GM12878 (cell line): ENCODE data around the gene ISM1. TPM values are rescaled to one million over a fixed set of nuclear protein-coding genes. Genes with fewer than 3 reads are reported as not detected.

Experiments used
- ATAC-seq: fragments of 200-7000 bp; cut with Tn5 transposase; 3 replicates; pipeline ENCODE4 v1.9.1; 2020; ENCODE audit warnings: mild to moderate bottlenecking, moderate library complexity
- BruUV-seq: library from RNA; stranded (reverse); fragments of 400-500 nt; replicated peaks from 2 replicates; lab custom pipeline; 2021; lab: Mats Ljungman, UMichigan
- CTCF ChIA-PET: fragments of 300-600 bp; sonication (Branson Sonifier 250); formaldehyde crosslinking; extraction: SDS; loops from one replicate; lab custom pipeline; 2021; ENCODE audit warnings: inconsistent platforms; lab: Yijun Ruan, JAX
- POLR2A ChIA-PET: fragments of 350-600 bp; formaldehyde crosslinking; extraction: SDS; loops from one replicate; lab custom pipeline; 2021; ENCODE audit warnings: inconsistent platforms; lab: Charles Lee
- RAD21 ChIA-PET: fragments of 300-600 bp; sonication (Branson Sonifier 250); formaldehyde crosslinking; loops from one replicate; lab custom pipeline; 2023; ENCODE audit warnings: antibody characterized with exemption; ENCODE audit not compliant: unreplicated experiment; lab: Charles Lee
- SMC1A ChIA-PET: fragments of 300-600 bp; sonication (Branson Sonifier 250); formaldehyde crosslinking; loops from one replicate; lab custom pipeline; 2023; ENCODE audit not compliant: unreplicated experiment, uncharacterized antibody; lab: Charles Lee
- DNase-seq: peaks from one replicate; pipeline ENCODE4 v3.0.0-alpha.2; 2011; ENCODE audit warnings: low read depth, low spot score
- FAIRE-seq: peaks from 3 replicates; lab custom pipeline; 2011; peaks lifted over from hg19 to GRCh38; lab: Jason Lieb, UNC
- H2AFZ ChIP-seq: 2 replicates; pipeline ENCODE4 v1.6.0; 2011; ENCODE audit warnings: low read depth, low read length, control low read depth; ENCODE audit not compliant: control insufficient read depth
- H3K27ac ChIP-seq: 2 replicates; pipeline ENCODE4 v1.5.1; 2011; ENCODE audit warnings: control low read depth; ENCODE audit not compliant: control insufficient read depth, insufficient read depth
- H3K27me3 ChIP-seq, 2 experiments: replicated peaks in 1 of 2; 2 replicates each; pipeline versions ENCODE4 v1.6.0 to v1.6.1; 2011; ENCODE audit warnings: low read length in 1 of 2; ENCODE audit not compliant: control insufficient read depth in 2 of 2, insufficient read depth in 2 of 2
- H3K36me3 ChIP-seq, 2 experiments: 2 replicates each; pipeline ENCODE4 v1.5.1; 2011; ENCODE audit warnings: low read length in 1 of 2; ENCODE audit not compliant: control insufficient read depth in 2 of 2, insufficient read depth in 2 of 2
- H3K4me1 ChIP-seq: 2 replicates; pipeline ENCODE4 v1.6.1; 2011; ENCODE audit warnings: mild to moderate bottlenecking, low read length, moderate library complexity, mixed read lengths; ENCODE audit not compliant: control insufficient read depth, insufficient read depth
- H3K4me2 ChIP-seq: 2 replicates; pipeline ENCODE4 v1.6.0; 2011; ENCODE audit warnings: control low read depth; ENCODE audit not compliant: control insufficient read depth, insufficient read depth
- H3K4me3 ChIP-seq: fragments of 200-600 bp; sonication (generic); 2 replicates; pipeline ENCODE4 v1.5.1; 2016
- H3K79me2 ChIP-seq: 2 replicates; pipeline ENCODE4 v1.6.0; 2011; ENCODE audit warnings: low read length; ENCODE audit not compliant: control insufficient read depth, insufficient read depth
- H3K9ac ChIP-seq: 2 replicates; pipeline ENCODE4 v1.8.0; 2011; ENCODE audit warnings: low read length, control low read depth, mixed read lengths; ENCODE audit not compliant: control insufficient read depth, insufficient read depth
- H3K9me3 ChIP-seq: replicated peaks from 3 replicates; pipeline ENCODE4 v1.5.1; 2011; ENCODE audit warnings: mild to moderate bottlenecking, low read length; ENCODE audit not compliant: control insufficient read depth, insufficient read depth
- H4K20me1 ChIP-seq: 2 replicates; pipeline ENCODE4 v1.6.0; 2011; ENCODE audit not compliant: control insufficient read depth, insufficient read depth
- ASH2L ChIP-seq: fragments of 300-600, 200-600 bp; sonication (generic); IDR thresholded peaks from 2 replicates; pipeline ENCODE4 v1.6.1; 2017; ENCODE audit warnings: low read depth, mild to moderate bottlenecking, borderline replicate concordance
- BACH1 ChIP-seq: fragments of 450-650 bp; IDR thresholded peaks from 2 replicates; pipeline ENCODE4 v1.6.1; 2017; ENCODE audit warnings: mild to moderate bottlenecking, borderline replicate concordance
- FOXM1 ChIP-seq: IDR thresholded peaks from 2 replicates; pipeline ENCODE4 v1.6.1; 2012; ENCODE audit warnings: low read depth, mild to moderate bottlenecking, inconsistent platforms, low read length, moderate library complexity
- IKZF1 ChIP-seq: fragments of 450-650 bp; conservative IDR thresholded peaks from 2 replicates; pipeline ENCODE4 v1.6.1; 2017; ENCODE audit warnings: antibody characterized with exemption, mild to moderate bottlenecking
- IRF4 ChIP-seq: IDR thresholded peaks from 2 replicates; pipeline ENCODE4 v1.6.1; 2011; ENCODE audit warnings: low read depth, low read length
- KDM1A ChIP-seq: fragments of 200-600 bp; sonication (generic); IDR thresholded peaks from 2 replicates; pipeline ENCODE4 v1.6.1; 2016; ENCODE audit warnings: borderline replicate concordance
- NFIC ChIP-seq: IDR thresholded peaks from 2 replicates; pipeline ENCODE4 v1.6.1; 2012; ENCODE audit warnings: low read depth, mild to moderate bottlenecking, inconsistent platforms, low read length, moderate library complexity
- NR2C2 ChIP-seq: IDR thresholded peaks from 2 replicates; pipeline ENCODE4 v1.6.1; 2011; ENCODE audit warnings: borderline replicate concordance, low read depth; ENCODE audit not compliant: control insufficient read depth, insufficient read length
- RELA ChIP-seq: fragments of 450-650 bp; IDR thresholded peaks from 2 replicates; pipeline ENCODE4 v1.8.0; 2014; ENCODE audit warnings: borderline replicate concordance; ENCODE audit not compliant: partially characterized antibody
- RUNX3 ChIP-seq: IDR thresholded peaks from 2 replicates; pipeline ENCODE4 v1.6.1; 2012; ENCODE audit warnings: low read length, inconsistent platforms
- STAT3 ChIP-seq: IDR thresholded peaks from 2 replicates; pipeline ENCODE4 v1.6.1; 2011; ENCODE audit warnings: low read depth, low read length, improper control_type of control experiment
- WGBS: methylation state at CpG from one replicate; pipeline ENCODE4 v1.1.6; 2016; ENCODE audit warnings: low lambda C conversion rate; ENCODE audit not compliant: insufficient replicate concordance, insufficient coverage; ENCODE audit errors: missing lambda C conversion rate; 5-methylcytosine and 5-hydroxymethylcytosine counted together
- in situ Hi-C: fragments of 300-500 bp; cut with MboI; formaldehyde crosslinking; loops from 9 replicates; pipeline ENCODE4 v1.14.3; 2018; ENCODE audit warnings: mixed read lengths
- intact Hi-C: fragments of 100-400 bp; cut with micrococcal nuclease; formaldehyde crosslinking; loops from one replicate; pipeline ENCODE4 v1.14.2; 2022; ENCODE audit not compliant: unreplicated experiment
- polyA plus RNA-seq, 11 experiments: library from polyadenylated mRNA; depleted of rRNA in 4 of 11; unstranded in 6 of 11; stranded (reverse) in 5 of 11; fragments of >200 nt; fragmentation: Nextera tagmentation in 4 of 11; fragmentation: Illumina TruSeq in 1 of 11; extraction: Ambion mirVana in 4 of 11; extraction: Trizol in 1 of 11; gene quantifications; 1 replicate in 1 of 11; 2 replicates in 10 of 11; pipeline versions ENCODE4 v1.2.1 to v1.2.3, GENCODE V29; 2011 to 2016; ENCODE audit warnings: inconsistent platforms in 2 of 11, missing spikeins in 2 of 11, low read depth in 1 of 11
- total RNA-seq, 4 experiments: library from RNA; depleted of rRNA in 3 of 4; stranded (reverse); fragments of >200 nt in 3 of 4; fragmentation: Illumina TruSeq in 1 of 4; extraction: Trizol in 1 of 4; gene quantifications; 2 replicates each; pipeline versions ENCODE4 v1.2.1 to v1.2.3, GENCODE V29; 2013 to 2021
- TF ChIP-seq, protein P1 (sequence below): fragments of 450-650 bp; IDR thresholded peaks from 2 replicates; pipeline ENCODE4 v1.6.1; 2018; ENCODE audit warnings: mild to moderate bottlenecking, low read depth, moderate library complexity; ENCODE audit not compliant: partially characterized antibody
- TF ChIP-seq, protein P2 (sequence below): fragments of 150-350 bp; IDR thresholded peaks from 2 replicates; pipeline ENCODE4 v1.6.1; 2016; ENCODE audit warnings: low read depth, low read length
- TF ChIP-seq, protein P3 (sequence below): fragments of 450-650 bp; IDR thresholded peaks from 2 replicates; pipeline ENCODE4 v1.6.1; 2017; ENCODE audit warnings: low read depth, mild to moderate bottlenecking, moderate library complexity

Gene ISM1
- total and polyA plus RNA-seq, 10 of the 15 experiments (the other 5 are each of a cell fraction or from before 2014, with no cell fraction given): 0.01 to 0.03 TPM; not detected in 8

DNA sequence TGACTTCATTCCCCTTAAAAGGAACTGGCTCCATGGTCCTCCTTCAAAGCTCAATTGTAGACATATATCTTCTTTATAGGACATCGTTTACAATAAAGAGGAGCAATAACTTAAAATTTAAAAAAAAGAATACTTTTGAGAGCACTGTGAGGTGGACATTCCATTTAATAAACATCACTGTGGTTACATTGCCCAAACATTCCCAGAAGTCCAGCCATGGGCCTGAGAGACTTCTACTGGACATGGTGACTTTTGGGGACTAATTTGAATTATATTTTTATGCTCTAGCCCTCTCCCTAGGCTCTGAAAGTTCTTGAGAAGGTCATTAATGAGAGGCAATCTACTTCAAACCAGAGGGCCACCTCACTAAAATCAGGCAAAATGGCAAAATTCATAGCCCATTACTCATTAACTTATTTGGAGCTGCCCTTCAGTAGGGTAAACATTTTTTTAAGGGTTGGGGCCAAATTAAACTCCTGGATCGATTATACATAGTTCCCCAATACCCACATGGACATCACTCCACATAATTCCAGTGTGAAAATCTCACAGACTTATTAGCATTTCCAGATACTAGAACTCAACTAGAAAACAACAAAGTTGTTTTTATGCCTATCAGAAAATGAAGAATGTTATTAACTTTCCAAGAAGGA, 17.1 kb downstream of the ISM1 start:
- in situ Hi-C loops (no loop called here), intact Hi-C loops (no loop called here)
- H3K79me2 ChIP-seq: no peaks in the 10 kb centered on the region
- H3K4me1 ChIP-seq: no peaks in the 10 kb centered on the region
- ChIA-PET CTCF (interaction anchor here (0.6 kb wide), 1 partner anchor 16 kb away, joined by 3 read pairs; no protein-coding TSS in a partner anchor), POLR2A (no interaction called here), RAD21 (no interaction called here), SMC1A (no interaction called here)
- no peaks in the 10 kb centered on the region for H4K20me1 ChIP-seq
- no peak overlapping the region for H3K9ac ChIP-seq
- H3K27ac ChIP-seq: no peak overlapping the region
- no peak for DNase-seq
- no TSS peak for BruUV-seq
- 25% methylated on average over 2 of the region's 2 CpGs for WGBS
- no peaks in the 10 kb centered on the region for H3K27me3 ChIP-seq
- ATAC-seq: no peak
- no peaks in the 10 kb centered on the region for H3K36me3 ChIP-seq
- H3K4me3 ChIP-seq: no peak overlapping the region
- no peak overlapping the region for H3K4me2 ChIP-seq
- H3K9me3 ChIP-seq: no peaks in the 10 kb centered on the region
- no peak for FAIRE-seq
- H2AFZ ChIP-seq: no peak overlapping the region
- TF ChIP-seq RELA (no peak), FOXM1 (no peak), RUNX3 (no peak), NFIC (no peak), KDM1A (no peak), BACH1 (no peak), NR2C2 (no peak), STAT3 (no peak), IKZF1 (no peak), ASH2L (no peak), IRF4 (no peak)
- TF ChIP-seq, protein P1, sequence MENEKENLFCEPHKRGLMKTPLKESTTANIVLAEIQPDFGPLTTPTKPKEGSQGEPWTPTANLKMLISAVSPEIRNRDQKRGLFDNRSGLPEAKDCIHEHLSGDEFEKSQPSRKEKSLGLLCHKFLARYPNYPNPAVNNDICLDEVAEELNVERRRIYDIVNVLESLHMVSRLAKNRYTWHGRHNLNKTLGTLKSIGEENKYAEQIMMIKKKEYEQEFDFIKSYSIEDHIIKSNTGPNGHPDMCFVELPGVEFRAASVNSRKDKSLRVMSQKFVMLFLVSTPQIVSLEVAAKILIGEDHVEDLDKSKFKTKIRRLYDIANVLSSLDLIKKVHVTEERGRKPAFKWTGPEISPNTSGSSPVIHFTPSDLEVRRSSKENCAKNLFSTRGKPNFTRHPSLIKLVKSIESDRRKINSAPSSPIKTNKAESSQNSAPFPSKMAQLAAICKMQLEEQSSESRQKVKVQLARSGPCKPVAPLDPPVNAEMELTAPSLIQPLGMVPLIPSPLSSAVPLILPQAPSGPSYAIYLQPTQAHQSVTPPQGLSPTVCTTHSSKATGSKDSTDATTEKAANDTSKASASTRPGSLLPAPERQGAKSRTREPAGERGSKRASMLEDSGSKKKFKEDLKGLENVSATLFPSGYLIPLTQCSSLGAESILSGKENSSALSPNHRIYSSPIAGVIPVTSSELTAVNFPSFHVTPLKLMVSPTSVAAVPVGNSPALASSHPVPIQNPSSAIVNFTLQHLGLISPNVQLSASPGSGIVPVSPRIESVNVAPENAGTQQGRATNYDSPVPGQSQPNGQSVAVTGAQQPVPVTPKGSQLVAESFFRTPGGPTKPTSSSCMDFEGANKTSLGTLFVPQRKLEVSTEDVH: no peak
- TF ChIP-seq, protein P2, sequence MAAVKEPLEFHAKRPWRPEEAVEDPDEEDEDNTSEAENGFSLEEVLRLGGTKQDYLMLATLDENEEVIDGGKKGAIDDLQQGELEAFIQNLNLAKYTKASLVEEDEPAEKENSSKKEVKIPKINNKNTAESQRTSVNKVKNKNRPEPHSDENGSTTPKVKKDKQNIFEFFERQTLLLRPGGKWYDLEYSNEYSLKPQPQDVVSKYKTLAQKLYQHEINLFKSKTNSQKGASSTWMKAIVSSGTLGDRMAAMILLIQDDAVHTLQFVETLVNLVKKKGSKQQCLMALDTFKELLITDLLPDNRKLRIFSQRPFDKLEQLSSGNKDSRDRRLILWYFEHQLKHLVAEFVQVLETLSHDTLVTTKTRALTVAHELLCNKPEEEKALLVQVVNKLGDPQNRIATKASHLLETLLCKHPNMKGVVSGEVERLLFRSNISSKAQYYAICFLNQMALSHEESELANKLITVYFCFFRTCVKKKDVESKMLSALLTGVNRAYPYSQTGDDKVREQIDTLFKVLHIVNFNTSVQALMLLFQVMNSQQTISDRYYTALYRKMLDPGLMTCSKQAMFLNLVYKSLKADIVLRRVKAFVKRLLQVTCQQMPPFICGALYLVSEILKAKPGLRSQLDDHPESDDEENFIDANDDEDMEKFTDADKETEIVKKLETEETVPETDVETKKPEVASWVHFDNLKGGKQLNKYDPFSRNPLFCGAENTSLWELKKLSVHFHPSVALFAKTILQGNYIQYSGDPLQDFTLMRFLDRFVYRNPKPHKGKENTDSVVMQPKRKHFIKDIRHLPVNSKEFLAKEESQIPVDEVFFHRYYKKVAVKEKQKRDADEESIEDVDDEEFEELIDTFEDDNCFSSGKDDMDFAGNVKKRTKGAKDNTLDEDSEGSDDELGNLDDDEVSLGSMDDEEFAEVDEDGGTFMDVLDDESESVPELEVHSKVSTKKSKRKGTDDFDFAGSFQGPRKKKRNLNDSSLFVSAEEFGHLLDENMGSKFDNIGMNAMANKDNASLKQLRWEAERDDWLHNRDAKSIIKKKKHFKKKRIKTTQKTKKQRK: no peak
- TF ChIP-seq, protein P3, sequence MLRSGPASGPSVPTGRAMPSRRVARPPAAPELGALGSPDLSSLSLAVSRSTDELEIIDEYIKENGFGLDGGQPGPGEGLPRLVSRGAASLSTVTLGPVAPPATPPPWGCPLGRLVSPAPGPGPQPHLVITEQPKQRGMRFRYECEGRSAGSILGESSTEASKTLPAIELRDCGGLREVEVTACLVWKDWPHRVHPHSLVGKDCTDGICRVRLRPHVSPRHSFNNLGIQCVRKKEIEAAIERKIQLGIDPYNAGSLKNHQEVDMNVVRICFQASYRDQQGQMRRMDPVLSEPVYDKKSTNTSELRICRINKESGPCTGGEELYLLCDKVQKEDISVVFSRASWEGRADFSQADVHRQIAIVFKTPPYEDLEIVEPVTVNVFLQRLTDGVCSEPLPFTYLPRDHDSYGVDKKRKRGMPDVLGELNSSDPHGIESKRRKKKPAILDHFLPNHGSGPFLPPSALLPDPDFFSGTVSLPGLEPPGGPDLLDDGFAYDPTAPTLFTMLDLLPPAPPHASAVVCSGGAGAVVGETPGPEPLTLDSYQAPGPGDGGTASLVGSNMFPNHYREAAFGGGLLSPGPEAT: no peak
